Mesenteric fat pad (tissue), 1 donor: ENCODE measurements around the gene VWA5B1. TPM values are rescaled to one million over a fixed set of nuclear protein-coding genes. Genes with fewer than 3 reads are reported as not detected.
"Not testable (repeated sequence)": the region's sequence is repeated elsewhere in the genome, so short reads cannot be mapped to it uniquely, and the experiment has no call there.

Experiments
- DNase-seq: peaks from one replicate; pipeline ENCODE4 v3.0.0-alpha.2; 2020; ENCODE audit warnings: low spot score
- long read RNA-seq: library from polyadenylated mRNA; unstranded; transcript quantifications from one replicate; pipeline ENCODE4 v2.0.0, GENCODE V29; 2020
- total RNA-seq: library from RNA; stranded (reverse); fragmentation: NEBNext Ultra II Directional; extraction: Animal tissue kit (Norgen Biotek cat#: 25700); gene quantifications from one replicate; pipeline ENCODE4 v1.2.1, GENCODE V29; 2021
- donor health status: DM: yes; HTN: yes; CAD: no.

Gene VWA5B1, protein sequence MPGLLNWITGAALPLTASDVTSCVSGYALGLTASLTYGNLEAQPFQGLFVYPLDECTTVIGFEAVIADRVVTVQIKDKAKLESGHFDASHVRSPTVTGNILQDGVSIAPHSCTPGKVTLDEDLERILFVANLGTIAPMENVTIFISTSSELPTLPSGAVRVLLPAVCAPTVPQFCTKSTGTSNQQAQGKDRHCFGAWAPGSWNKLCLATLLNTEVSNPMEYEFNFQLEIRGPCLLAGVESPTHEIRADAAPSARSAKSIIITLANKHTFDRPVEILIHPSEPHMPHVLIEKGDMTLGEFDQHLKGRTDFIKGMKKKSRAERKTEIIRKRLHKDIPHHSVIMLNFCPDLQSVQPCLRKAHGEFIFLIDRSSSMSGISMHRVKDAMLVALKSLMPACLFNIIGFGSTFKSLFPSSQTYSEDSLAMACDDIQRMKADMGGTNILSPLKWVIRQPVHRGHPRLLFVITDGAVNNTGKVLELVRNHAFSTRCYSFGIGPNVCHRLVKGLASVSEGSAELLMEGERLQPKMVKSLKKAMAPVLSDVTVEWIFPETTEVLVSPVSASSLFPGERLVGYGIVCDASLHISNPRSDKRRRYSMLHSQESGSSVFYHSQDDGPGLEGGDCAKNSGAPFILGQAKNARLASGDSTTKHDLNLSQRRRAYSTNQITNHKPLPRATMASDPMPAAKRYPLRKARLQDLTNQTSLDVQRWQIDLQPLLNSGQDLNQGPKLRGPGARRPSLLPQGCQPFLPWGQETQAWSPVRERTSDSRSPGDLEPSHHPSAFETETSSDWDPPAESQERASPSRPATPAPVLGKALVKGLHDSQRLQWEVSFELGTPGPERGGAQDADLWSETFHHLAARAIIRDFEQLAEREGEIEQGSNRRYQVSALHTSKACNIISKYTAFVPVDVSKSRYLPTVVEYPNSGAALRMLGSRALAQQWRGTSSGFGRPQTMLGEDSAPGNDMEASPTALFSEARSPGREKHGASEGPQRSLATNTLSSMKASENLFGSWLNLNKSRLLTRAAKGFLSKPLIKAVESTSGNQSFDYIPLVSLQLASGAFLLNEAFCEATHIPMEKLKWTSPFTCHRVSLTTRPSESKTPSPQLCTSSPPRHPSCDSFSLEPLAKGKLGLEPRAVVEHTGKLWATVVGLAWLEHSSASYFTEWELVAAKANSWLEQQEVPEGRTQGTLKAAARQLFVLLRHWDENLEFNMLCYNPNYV
- total RNA-seq = not detected
- long read RNA-seq = 0 reads

DNA sequence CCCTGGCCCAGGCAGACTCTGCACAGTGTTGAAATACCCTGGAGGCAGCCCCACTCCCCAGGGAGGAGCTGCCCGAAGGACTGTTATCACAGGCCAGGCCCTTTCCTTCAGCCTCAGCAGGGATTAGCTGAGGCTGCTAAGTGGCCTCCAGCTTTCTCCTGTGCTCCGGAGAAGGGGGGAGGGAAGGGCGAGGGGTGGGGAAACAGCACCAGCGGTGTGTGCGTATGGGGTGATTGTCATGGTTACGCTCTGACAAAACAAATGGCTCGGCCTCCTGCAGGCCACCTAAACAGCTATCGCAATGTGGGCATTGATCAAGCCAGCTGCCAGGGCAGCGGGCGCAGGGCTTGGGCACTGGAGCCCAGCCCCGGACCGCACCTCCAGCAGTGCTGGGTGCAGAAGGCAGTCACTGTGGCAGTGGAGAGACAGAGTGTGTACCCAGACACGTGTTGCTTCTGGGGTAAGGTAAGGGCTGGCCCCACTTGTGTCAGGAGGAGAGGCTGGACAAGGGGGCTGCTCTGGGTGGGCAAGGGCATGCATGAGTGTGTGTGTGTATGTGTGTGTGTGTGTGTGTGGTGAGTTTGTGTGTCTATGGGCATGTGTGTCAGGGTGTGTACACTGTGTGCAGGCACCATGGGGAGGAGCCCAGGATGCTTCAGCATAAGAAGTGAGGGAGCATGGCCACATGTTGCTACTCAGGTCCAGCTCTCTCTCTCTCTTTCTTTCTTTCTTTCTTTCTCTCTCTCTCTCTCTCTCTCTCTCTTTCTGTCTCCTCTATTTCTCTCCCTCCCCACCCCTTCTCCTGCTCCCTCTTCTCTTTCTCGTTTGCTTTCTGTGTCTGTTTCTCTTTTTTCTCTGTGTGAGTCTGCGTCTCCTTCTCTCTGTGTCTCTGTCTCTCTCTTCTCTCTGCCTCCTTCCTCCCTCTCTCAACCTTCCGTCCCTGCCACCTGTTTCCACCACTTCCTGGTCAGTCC, at the start of gene VWA5B1:
TSS of gene VWA5B1 (plus strand) at position 252 of the 974 bp plus-strand sequence. CDS start 19,727 bp downstream, outside the sequence.
- DNase-seq = no peak

DNA sequence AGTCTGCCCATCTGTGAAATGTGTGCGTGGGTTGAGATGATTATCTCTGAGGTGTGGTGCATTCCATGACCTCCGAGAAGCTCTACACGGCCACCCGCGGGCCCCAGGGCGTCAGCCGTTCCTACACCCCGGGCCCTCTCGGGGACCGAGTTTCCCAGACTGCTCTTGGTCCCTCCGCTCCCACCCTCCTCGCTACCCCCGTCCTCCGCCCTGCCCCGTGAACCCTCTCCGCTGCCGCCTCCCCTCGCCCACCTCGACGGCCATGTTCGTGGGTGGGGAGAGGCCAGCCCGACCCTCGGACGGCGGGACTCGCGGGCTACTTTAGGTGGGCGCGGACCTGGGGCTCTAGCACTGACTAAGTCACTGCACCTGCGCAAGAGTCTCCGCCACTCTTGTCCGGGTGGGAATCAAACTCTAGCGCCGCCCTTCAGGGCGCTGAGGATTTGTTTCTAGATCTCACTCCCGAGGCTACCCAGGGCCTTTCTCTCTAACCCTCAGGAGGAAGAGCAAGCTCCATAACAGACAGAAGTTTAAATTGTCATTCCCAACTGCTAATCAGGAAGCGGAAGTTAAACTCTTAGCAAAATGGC, 47.7 kb upstream of the VWA5B1 start:
- DNase-seq = no peak

DNA sequence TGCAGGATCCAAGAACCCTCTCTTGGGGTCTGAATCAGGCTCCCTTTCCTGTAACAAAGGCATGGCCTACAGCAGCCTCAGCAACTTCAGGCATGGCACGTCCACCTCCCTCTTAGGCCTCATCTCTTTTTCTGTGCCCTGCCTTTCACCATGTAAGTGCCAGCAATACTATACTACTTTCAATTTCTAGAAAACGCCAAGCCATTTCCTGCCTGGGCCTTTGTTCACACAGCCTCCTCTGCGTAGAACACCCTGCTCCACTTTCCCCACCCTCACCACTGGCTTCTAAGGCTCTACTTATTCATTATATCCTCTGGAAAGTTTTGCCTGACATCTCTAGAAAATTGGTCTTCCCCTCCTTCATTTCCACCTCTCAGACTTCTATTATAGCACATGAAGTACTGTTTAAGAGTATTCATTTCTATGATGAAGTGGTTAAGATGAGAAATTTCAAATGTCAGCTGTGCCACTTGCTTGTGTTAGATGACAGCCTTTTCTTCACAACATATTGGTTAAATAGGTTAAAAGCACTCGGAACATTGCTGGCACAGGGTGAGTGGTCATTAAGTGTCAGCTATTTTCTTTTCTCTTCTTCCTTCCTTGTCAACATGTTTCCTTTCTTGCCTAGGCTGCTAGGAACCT, 41.6 kb upstream of the VWA5B1 start:
- no peak for DNase-seq

DNA sequence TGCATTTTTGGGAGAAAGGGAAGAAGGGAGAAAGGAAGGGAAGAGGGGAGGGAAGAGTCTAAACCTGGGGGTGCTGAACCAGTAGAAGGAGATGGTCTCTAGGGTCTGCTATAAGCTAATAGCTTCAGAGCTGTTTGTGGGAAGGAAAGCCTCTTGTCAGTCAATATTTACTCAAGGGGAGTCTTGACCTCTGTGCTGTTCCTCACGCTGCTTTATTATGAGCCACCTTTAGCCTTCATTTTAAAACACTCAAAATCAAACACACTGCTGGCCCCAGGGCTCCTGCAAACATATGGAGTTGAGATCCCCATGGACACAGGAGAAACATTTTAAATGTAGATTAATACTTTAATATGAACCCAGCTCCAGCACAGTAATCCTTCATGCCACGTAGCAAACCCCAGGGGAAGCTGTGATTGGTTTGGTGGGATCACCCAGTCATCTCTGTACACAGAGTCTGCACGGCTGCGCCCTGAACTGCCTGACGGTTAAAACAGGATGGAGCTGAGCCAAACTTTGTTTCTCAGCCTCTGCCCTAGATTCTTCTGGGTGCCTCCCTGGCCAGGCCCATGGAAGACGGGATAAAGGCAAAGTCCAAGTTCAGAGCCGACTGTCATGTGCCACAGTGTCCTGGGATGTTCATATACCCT, 40.2 kb upstream of the VWA5B1 start:
- DNase-seq = no peak

DNA sequence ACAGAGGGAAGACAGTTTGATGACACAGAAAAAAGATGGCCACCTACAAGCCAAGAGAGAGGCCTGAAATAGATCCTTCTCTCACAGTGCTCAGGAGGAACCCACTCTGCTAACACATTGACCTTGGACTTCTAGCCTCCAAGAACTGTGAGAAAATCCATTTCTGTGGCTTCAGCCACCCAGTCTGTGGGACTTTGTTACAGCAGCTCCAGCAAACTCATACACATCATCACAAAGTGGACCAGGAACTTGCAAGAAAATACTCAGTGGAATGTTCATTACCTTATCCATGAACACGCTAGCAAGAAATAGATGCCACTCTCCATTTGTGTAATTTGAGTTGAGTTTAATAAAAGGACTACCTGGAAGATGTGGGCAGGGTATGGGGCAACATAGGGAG, 38.1 kb upstream of the VWA5B1 start:
- no peak for DNase-seq

DNA sequence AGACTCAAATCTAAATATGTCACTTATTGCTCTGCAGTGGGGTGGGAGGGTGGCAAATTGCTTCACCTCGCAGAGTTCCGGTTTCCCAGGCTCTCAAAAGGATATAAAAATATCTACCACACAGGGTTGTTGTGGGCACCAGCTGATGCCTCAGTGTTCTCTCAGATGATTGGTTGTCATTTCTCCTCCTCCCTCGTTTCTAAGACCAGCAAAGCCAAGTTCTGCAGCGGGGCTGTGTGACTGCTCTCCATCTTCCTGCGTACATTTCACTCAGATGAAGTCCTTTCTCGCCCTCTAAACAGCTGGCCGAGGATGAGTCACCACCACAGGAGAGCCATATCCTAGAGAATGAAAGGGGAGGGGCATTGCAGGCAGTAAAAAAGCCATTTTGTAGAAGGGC, 35.0 kb upstream of the VWA5B1 start:
- no peak for DNase-seq

DNA sequence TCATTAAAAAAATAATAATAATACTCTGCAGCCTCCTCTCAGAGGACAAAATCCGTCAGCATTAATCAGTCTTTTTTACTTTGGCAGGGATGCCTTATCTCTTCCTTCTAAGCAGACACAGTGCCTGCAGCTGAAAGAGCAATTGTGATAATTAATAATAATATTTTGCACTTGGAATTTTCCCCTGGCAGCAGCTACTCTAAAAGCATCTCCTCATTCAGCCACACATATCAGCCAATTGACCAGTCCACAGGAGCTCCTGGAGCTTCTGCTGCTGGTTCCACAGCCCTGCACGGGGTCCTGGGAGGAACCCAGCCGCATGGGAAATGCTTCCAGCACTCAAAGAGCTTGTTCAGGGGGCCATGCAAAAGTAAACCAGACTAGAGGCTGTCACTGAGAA, 31.0 kb upstream of the VWA5B1 start:
- DNase-seq = no peak

DNA sequence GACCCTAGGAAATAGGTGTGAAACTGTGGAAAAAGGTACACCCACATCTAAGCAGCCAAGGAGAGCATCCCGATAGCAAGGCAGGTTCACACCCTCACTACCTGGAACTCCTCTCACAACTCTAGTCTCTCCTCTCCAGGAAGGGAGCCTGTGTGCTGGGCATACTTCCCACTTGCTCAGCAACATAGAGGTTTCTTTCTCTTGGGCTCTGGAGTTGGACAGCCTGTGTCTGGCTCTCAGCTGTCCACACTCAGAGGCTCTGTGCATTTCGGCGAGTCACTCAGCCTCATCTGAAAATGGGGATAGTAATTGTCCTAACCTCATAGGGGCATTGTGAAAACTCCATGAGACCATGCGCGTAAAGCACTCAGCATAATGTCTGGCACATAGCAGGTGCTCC, 29.6 kb upstream of the VWA5B1 start:
- no peak for DNase-seq

DNA sequence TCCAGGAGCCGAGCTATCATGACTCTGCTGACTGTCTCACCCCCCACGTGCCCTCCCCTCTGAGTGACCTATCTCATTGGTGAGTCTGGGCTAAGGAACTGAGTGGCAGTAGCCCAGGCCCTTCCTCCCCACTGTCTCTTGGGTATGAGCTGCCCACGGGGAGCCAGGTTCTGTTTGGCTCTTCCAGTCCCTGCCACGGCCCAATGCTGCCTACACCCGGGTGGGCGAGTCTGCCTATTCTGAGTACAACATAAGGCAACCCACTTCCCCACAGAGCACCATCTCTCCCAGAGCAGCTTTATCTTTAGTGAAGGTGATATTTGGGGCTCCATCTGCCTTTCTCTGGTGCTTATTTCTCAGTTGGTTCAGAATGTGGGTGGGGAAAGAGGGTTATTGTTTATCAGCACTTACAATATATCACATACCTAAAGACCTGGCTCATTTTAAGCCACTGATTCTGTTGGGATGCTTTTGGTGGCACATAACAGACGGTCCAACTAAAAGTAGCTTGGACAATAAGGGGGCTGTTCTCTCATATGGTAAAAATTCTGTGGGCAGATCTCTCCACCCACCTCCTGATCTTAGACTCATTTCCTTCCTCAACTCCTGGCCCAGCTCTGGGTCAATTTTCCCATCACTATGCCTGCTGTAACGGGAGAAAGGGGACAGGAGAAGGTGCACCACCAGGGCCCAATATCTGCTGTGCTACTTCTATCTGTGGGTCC, 27.7 kb upstream of the VWA5B1 start:
- no peak for DNase-seq

DNA sequence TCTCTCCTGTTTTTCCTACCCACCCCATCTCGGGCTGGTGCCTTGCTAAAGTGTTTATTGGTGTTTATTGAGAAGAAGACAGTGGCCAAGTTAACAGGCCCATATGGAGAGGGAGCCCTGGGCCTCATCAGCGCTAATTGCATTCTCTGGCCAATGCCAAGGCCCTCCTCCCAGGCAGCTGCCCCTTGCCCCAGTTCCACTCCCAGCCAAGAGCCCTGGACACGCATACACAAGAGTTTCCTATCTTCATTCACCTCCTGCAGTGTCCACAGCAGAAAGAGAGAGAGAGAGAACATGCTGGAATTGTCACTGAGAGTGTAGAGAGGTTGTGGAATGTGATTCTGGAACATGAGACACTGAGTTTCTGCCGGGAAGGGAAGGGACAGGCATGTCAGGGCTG, 25.4 kb upstream of the VWA5B1 start:
- DNase-seq = no peak

DNA sequence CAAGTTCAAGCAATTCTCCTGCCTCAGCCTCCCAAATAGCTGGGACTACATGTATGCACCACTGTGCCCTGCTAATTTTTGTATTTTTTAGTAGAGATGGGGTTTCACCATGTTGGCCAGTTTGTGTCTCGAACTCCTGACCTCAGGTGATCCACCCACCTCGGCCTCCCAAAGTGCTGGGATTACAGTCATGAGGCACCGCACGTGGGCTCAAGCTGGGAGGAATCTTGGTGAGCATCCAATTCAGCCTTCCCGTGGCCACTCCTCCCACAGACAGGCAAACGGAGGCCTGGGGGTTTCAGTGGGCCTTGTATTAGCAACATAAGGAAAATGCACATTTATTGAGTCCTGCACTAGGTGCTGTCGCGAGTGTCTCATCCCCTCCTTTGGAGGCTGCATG, 24.5 kb upstream of the VWA5B1 start:
- no peak for DNase-seq

DNA sequence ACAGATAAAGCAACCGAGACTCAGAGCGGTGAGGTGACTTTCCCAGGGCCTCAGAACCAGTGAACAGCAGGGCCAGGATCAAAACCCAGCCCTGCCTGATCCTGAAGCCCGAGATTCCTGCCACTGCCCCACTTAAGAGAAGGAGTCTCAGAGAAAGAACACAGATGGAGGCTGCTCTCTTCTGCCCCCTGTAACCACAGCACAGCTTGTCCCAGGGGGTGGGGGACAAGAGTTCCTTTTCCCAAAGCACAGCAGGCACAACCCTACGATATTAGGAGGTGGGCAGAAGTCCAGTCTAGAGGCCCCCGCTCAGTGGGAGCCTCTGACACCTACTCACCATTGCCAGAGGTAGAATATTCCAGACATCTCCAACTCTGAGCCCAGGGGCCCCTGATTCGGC, 24.0 kb upstream of the VWA5B1 start:
- no peak for DNase-seq

DNA sequence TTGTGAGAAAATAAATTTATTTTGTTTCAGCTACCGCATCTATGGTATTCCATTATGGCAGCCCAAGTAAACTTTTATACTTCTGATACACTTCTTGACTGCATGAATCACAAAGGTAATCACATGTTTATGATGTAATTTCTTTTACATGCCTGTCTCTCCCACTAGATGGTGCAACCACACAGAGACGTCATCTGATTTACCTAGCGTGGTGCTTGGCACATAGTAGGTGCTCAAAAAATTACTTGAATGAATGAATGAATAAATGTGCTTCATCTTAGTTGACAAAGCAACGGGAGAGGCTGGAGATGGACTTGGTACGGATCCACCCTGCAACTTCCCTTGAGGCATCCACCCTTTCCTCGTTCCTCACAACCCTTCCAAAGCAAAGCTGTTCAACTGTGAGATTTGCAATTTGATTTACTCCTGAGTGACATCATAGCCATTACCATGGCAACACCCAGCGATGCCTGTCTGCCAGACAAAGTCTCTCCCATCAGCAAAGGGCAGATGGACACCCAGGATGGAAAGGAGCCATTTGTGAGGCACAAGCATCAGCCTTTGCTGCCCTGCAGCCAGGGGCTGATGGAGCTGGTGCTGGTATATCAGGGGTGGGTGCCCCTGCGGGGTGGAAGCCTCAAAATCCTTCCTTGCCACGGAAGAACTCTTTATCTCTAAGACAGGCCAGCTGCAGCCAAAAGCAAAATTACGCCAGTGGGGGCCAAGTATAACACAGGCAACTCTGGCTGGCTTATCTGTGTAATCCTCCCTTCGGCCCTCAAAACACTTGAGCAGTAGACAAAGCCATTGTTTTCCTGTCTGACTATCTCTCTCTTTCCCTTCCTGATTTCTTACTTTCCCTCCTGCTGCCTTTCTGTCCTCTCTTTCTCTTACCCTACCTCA, 18.9 kb upstream of the VWA5B1 start:
- no peak for DNase-seq

DNA sequence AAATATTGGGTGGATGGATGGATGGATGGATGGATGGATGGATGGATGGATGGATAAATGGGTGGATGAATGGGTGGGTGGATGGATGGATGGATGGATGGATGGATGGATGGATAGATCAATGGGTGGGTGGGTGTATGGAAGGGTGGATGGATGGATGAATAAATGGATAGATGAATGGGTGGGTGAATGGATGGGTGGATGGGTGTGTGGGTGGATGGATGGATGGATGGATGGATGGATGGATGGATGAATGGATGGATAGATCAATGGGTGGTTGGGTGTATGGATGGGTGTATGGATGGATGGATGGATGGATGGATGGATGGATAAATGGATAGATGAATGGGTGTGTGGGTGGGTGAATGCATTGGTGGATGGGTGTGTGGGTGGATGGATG, 17.0 kb upstream of the VWA5B1 start:
- not testable (repeated sequence) for DNase-seq

DNA sequence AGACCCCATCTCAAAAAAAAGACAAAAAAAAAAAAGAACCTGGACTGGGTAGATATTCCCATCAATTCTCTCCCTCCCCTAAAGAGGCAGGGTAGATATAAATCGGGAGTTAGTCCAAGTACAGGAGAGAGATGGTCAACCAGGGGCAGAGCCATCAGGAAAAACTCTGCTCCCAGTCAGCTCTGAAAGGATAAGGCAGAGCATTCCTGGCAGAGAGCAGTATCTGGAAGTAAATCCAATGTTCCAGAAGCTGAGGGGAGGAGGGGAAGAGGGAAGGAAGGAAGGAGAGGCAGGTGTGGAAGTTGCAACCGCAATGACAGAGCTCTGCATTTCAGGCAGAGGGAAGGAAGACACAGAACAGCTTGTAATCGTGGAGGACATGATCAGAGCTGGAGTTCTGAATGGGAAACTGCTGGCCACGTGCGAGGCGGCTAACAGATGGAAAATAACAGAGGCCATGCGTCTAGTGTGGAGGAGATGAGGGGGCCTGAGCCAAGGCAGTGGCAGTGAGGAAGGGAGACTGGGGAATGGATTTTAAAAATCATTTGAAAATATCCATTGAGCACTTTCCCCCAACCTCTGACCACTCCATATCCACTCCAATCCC, 15.3 kb upstream of the VWA5B1 start:
- DNase-seq = no peak

DNA sequence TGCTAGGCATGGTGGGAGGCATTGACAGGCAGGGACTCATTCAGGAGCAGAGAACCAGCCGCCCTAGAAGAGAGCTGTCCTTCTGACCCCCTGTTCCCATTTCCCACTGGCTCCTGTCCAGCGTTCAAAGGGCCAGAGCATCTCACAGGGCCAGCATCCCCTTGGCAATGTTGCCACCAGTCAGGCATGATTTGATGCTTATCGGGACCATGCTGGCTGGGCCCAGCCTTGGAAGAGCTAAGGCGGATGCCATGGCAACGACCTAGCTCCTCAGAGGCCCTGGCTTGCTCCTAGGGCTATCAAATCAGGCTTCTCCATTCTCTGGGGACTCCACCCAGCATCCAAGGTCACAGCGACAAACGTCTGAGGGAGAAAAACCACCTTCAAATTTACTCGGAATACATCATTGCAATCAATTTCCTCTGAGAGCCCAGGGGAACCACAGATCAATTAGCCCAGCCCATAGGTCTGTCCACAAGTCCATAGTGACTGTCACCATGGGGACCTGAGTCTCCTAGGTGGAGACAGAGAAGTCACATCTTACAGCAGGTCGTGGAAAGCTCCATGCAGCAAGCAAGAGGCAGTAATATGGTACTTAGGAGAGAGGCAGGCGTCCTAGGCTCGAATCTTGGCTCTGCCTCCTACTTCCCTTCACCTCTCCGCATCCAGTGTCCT, 14.1 kb upstream of the VWA5B1 start:
- DNase-seq = no peak
